OCI-M1 (cell line): ENCODE results near the gene BIRC6.
"Not testable (repeated sequence)": the region's sequence is repeated elsewhere in the genome, so short reads cannot be mapped to it uniquely, and the experiment has no call there.

Experiments
- DNase-seq: peaks from one replicate; lab custom pipeline; 2025; lab: John Stamatoyannopoulos, UW

BIRC6 gene, protein sequence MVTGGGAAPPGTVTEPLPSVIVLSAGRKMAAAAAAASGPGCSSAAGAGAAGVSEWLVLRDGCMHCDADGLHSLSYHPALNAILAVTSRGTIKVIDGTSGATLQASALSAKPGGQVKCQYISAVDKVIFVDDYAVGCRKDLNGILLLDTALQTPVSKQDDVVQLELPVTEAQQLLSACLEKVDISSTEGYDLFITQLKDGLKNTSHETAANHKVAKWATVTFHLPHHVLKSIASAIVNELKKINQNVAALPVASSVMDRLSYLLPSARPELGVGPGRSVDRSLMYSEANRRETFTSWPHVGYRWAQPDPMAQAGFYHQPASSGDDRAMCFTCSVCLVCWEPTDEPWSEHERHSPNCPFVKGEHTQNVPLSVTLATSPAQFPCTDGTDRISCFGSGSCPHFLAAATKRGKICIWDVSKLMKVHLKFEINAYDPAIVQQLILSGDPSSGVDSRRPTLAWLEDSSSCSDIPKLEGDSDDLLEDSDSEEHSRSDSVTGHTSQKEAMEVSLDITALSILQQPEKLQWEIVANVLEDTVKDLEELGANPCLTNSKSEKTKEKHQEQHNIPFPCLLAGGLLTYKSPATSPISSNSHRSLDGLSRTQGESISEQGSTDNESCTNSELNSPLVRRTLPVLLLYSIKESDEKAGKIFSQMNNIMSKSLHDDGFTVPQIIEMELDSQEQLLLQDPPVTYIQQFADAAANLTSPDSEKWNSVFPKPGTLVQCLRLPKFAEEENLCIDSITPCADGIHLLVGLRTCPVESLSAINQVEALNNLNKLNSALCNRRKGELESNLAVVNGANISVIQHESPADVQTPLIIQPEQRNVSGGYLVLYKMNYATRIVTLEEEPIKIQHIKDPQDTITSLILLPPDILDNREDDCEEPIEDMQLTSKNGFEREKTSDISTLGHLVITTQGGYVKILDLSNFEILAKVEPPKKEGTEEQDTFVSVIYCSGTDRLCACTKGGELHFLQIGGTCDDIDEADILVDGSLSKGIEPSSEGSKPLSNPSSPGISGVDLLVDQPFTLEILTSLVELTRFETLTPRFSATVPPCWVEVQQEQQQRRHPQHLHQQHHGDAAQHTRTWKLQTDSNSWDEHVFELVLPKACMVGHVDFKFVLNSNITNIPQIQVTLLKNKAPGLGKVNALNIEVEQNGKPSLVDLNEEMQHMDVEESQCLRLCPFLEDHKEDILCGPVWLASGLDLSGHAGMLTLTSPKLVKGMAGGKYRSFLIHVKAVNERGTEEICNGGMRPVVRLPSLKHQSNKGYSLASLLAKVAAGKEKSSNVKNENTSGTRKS (N-terminal part only)

GRCh38 chr2:32356681-32357317 is at the start of gene BIRC6:
BIRC6 (plus strand) TSS chr2:32357023; CDS start chr2:32357162, 139 bp downstream.
- DNase-seq: peak; percentile 98

GRCh38 chr2:32310577-32310976 is 46.2 kb upstream of the BIRC6 start:
- DNase-seq: no peak

DNA sequence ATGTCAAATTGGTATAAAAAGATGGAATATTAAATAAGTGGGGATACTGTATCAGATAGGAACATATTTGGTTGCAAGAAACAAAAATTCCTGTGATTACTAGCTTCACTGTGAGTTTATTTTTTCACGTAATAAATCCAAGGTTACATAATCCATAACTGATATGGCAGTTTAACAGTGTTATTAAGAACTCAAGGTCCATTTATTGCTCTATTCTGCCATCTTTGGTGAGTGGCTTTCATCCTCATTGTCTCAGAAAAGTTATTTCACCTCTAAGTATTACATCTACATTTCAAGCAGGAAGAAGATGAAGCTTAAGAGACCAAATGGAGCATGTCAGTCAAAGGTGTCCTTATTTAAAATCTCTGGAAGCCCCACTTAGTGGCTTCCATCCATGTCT is 41.9 kb upstream of the BIRC6 start:
- no peak for DNase-seq

DNA sequence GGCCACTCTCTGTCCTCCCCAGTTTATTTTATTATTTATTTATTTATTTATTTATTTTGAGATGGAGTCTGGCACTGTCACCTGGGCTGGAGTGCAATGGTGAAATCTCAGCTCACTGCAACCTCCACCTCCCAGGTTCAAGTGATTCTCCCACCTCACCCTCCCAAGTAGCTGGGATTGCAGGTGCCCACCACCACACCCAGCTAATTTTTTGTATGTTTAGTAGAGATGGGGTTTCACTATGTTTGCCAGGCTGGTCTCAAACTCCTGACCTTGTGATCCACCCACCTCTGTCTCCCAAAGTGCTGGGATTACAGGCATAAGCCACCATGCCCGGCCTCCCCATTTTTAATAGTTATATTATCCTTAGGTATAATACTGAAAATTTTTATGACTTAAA is 28.1 kb upstream of the BIRC6 start:
- DNase-seq: not testable (repeated sequence)

GRCh38 chr2:32329180-32329980 is 27.4 kb upstream of the BIRC6 start:
- DNase-seq: not testable (repeated sequence)

GRCh38 chr2:32330136-32330535 is 26.7 kb upstream of the BIRC6 start:
- DNase-seq: no peak

GRCh38 chr2:32342801-32343200 is 14.0 kb upstream of the BIRC6 start:
- no peak for DNase-seq

DNA sequence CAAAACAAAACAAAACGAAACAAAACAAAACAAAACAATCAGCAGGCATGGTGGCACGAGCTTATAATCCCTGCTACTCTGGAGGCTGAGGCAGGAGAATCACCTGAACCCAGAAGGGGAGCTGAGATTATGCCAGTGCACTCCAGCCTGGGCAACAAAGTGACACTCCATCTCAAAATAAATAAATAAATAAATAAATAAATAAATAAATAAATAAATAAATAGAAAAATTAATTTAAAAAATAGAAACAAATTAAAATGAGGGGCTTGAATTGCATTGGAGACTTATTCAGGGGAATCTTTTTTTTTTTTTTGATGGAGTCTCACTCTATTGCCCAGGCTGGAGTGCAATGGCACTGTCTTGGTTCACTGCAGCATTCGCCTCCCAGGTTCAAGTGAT is 6.0 kb upstream of the BIRC6 start:
- DNase-seq: not testable (repeated sequence)

DNA sequence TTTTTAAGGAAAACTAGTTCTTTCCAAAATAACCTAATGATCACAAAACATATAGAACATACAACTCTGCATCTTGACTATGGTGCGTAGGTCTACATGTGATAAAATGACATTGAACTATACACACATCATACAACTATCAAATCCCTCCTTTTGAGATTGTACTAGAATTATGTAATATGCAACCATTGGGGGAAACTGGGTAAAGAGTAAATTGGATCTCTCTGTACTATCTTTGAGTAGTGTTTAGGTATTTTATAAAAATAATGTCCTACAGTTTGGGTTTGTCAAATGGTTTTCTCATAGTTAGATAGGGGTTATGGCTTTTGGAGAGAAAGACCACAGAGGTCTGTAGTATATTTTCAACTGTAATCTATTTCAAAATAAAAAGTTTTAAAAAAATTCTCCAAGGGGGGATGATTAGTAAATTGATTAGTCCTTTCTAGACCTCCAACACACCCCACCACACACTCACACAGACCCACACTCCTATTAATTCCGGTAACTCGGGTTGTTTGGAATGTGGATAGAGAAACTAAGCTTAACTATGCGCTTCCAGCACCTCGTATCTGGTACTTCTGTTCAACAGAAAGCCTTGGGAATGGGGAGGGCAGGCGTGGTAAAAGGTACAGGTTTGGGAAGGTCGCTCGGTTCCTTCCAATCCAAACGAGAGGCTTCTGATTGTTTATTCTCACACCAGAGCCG is 695 bp upstream of the BIRC6 start:
- peak; percentile 71 for DNase-seq

DNA sequence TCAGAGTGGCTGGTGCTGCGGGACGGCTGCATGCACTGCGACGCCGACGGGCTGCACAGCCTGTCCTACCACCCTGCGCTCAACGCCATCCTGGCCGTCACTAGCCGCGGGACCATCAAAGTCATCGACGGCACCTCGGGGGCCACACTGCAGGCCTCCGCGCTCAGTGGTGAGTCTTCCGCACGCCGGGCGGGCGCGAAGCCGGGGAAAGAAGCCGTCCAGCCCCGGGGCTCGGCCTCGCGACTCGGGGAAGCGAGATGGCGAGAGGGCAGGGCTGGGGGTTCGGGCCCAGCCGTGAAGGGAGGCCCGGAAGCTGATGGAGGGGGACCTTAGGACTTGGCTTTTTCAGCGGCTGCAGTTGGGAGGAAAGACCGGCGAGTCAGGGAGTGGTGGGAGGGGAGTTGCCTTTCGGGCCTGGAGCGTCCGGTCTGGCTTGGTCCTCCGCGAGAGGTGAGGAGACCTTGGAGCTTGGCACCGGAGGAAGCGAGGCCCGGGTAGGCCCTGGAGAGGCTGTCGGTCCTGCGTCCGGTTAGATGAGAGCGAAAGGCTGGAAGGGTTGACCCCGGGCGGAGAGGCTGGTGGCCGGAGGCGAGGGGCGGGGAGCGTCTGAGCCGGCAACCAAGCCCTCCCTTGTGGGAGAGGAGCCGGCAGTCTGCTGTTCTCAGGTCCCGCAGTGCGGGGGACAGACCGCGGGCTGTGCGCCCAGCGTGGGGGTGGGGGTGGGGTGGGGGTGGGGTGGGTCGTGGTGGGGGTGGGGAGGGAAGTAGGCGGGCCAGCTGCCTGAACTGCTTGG is 691 bp downstream of the BIRC6 start:
- peak; percentile 67 for DNase-seq

DNA sequence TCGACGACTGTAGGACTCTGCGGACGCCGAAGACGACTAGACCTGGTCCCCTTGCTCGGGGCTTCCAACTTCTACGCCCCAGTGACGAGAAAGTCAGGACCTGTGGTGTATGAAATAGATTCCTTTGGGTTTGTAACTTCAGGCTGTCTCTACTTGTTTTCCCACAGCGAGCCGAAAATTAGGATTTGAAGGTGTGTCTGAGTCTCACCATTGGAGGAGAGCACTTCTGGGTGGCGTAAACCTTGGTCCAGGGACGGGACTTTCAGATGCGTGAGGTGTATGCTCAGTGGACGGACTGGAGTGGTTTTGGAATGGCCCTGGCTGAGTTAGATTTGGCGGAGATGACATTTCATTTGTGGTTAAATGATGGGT is 1.3 kb downstream of the BIRC6 start:
- peak; percentile 67 for DNase-seq

DNA sequence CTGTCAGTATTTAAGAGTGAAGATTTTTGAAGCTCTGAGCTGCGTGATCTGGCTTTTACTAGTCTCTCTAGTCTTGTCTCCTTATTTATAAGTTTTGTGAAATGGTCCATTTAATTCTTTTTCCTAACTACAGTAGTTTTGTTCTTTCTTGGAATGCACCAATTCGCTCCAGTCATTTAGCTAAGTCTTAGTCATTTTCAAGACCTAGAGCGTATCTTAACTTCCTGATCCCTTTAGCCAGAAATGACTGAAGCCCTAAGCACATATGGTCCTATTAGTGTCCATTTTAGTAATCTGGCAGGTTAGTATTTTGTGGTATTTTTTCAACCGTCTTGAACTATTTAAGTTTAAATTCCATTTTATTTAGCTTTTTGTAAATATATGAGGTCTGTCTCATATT is 3.6 kb downstream of the BIRC6 start:
- DNase-seq: no peak

GRCh38 chr2:32362997-32363396 is 6.2 kb downstream of the BIRC6 start:
- not testable (repeated sequence) for DNase-seq

- no peak for DNase-seq
Measured at GRCh38 chr2:32363597-32363996, 6.8 kb downstream of the BIRC6 start.

DNA sequence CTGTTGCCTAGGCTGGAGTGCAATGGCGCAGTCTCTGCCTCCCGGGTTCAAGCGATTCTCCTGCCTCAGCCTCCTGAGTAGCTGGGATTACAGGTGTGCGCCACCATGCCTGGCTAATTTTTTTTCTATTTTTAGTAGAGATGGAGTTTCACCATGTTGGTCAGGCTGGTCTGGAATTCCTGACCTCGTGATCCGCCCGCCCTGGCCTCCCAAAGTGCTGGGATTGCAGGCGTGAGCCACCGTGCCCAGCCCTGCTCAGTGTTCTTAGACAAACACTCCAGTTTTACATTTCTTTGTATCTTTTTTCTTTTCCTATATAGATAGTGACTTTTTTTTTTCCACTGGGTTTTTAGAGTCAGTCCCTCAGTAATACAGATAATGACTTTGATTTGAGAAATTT is 7.5 kb downstream of the BIRC6 start:
- DNase-seq: not testable (repeated sequence)

- DNase-seq: not testable (repeated sequence)
Measured at GRCh38 chr2:32365679-32366078, 8.9 kb downstream of the BIRC6 start.

DNA sequence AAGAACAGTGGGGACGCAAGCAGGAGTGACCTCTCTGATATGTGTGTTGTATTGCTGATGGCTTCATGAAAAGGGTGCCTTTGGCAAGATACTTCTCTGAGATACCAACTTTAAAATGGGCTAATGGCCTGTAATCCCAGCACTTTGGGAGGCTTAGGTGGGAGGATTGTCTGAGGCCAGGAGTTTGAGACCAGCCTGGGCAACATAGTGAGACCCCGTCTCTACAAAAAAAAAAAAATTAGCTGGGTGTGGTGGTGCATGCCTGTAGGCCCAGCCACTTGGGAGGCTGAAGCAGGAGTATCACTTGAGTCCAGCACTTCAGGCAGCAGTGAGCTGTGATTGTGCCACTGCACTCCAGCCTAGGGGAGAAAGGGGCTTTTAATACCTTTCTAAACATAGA is 9.8 kb downstream of the BIRC6 start:
- DNase-seq: no peak

DNA sequence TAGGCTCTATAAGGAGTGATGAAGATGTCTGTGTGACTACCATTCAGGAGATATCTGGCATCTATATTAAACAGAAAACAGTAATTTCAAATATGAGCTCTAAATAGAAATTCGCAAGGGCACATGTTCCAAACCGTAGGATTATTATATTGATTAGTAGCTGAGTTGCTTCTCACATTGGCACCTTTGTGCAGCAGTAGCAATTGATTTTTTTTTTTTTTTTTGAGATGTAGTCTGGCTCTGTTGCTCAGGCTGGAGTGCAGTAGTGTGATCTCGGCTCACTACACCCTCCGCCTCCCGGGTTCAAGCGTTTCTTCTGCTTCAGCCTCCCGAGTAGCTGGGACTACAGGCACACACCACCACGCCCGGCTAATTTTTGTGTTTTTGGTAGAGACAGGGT is 12.4 kb downstream of the BIRC6 start:
- DNase-seq: no peak

GRCh38 chr2:32370942-32371341 is 14.1 kb downstream of the BIRC6 start:
- DNase-seq: not testable (repeated sequence)
